Measurements from ENCODE around the gene A1BG.
"Not testable (repeated sequence)": the region's sequence is repeated elsewhere in the genome, so short reads cannot be mapped to it uniquely, and the experiment has no call there.

Gene A1BG

DNA sequence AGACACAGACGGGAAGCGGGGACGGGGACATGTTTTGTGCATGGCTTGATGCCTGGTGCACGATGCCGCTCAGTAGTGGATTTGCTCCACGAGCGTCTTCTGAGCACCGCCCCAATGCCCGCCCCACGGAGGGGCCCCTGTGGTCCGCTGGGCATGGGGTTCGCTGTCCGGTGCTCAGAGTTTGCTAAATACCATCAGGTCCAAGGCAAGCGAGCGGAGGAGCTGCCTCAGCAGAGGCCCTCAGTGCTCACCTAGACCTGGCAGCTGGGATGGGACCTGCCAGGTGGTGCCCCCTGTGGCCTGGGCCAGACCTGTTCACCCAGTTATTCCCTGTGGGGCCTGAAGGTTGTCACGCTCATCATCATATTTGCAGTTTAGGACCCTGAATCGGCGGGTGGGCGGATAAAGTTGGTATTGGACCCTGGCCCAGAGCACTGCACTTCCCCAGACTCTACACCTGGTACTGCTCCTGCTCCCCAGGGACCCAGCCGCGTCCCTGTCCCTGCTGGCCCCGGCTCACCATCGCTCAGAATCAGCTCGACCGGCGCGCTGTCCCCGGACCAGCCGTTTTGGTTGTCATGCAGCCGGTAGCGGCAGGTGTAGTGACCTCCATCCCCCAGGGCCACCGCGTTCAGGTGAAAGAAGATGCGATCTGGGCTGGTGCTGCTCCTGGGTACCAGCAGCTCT is 2.3 kb downstream of the A1BG start:
- Histone ChIP-seq H3K27ac (ENCODE audit: insufficient read depth, low read length, poor library complexity, severe bottlenecking) (no peak overlapping the region), H3K4me1 (ENCODE audit: control insufficient read depth, insufficient read depth, low read length, poor library complexity, severe bottlenecking) (peaks cover 8% of the 10 kb centered on the region), H3K9me3 (ENCODE audit: control insufficient read depth, low read length) (no peaks in the 10 kb centered on the region), H3K36me3 (ENCODE audit: control insufficient read depth, insufficient read depth, low read length) (no peaks in the 10 kb centered on the region), H3K27me3 (replicated peaks; ENCODE audit: control insufficient read depth, insufficient read depth, low read length, poor library complexity, severe bottlenecking) (no peaks in the 10 kb centered on the region), H3K4me3 (ENCODE audit: insufficient read depth, low read depth, low read length, poor library complexity, severe bottlenecking) (no peak overlapping the region)
- DNase-seq, result no peak

DNA sequence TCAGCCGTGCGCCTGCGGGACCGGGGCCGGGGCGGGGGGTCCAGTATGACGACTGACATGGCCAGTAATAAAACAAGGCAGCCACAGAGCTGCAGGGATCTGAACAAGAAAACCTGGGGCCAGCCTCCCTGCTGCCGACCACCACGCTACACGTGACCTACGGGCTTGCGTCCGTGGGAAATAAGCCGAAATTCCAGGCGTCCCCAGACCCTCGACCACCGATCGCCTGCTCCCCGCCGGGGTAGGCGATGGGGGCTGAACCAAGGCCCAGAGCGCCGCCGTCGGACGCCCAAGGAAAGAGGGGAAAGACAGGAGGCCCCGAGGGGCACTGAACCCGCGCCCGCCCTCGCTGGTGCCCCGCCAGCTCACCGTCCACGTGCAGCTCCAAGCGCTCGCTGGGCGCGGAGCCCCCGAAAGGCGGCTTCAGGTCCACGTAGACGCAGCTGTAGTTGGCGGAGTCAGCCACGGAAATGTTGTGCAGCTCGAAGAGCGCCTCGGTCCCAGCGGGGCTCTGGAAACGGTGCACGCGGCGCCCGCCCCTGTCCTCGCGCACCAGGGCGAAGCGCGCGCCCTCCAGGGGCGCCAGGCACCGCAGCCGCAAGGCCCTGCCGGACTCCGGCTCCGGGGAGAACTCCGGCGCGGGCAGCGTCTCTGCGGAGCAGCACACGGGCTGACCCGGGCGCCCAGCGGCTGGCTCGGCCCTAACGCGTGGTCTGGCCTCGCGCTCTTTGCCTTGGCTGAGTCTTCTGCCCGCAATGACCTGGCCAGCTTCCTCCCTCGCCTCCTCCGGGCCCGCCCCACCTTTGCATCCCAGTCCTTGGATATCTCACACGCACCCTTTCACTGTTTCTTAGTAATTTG is 3.1 kb downstream of the A1BG start:
- no peak overlapping the region for H3K27ac ChIP-seq (ENCODE audit: insufficient read depth, low read length, poor library complexity, severe bottlenecking)
- H3K36me3 ChIP-seq (ENCODE audit: control insufficient read depth, insufficient read depth, low read length), result no peaks in the 10 kb centered on the region
- H3K9me3 ChIP-seq (ENCODE audit: control insufficient read depth, low read length), result no peaks in the 10 kb centered on the region
- H3K27me3 ChIP-seq (replicated peaks; ENCODE audit: control insufficient read depth, insufficient read depth, low read length, poor library complexity, severe bottlenecking), result no peaks in the 10 kb centered on the region
- no peak overlapping the region for H3K4me3 ChIP-seq (ENCODE audit: insufficient read depth, low read depth, low read length, poor library complexity, severe bottlenecking)
- DNase-seq, result no peak
- H3K4me1 ChIP-seq (ENCODE audit: control insufficient read depth, insufficient read depth, low read length, poor library complexity, severe bottlenecking), result peaks cover 5% of the 10 kb centered on the region

DNA sequence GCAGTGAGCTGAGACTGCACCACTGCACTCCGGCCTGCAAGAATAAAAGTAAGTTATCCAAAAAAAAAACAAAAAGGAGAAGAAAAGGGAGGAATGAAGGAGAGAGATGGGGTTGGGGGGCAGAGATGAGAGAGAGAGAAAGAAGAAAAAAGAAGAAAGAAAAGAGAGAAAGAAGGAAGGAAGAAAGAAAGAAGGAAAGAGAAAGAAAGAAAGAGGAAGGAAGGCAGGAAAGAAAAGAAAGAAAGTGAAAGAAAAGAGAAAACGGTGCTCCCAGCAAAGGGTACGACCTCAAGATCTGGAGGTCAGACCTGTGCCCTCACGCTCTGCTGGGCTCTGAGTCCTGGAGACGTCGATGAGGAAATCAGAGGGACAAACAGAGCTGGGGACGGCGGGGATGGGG is 3.7 kb downstream of the A1BG start:
- H3K27me3 ChIP-seq (replicated peaks; ENCODE audit: control insufficient read depth, insufficient read depth, low read length, poor library complexity, severe bottlenecking), result no peaks in the 10 kb centered on the region

DNA sequence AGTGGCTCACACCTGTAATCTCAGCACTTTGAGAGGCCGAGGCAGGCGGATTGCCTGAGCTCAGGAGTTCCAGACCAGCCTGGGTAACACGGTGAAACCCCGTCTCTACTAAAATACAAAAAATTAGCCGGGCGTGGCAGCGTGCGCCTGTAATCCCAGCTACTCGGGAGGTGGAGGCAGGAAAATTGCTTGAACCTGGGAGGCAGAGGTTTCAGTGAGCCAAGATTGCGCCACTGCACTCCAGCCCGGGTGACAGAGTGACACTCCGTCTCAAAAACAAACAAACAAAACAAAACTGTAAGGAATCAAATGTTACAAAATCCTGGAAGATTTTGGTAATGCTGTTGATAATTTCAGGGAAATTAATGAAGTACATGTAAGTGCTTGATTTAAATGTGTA is 5.2 kb downstream of the A1BG start:
- H3K4me1 ChIP-seq (ENCODE audit: control insufficient read depth, insufficient read depth, low read length, poor library complexity, severe bottlenecking); H3K27me3 ChIP-seq (replicated peaks; ENCODE audit: control insufficient read depth, insufficient read depth, low read length, poor library complexity, severe bottlenecking); H3K9me3 ChIP-seq (ENCODE audit: control insufficient read depth, low read length); H3K36me3 ChIP-seq (ENCODE audit: control insufficient read depth, insufficient read depth, low read length); DNase-seq: not testable (repeated sequence)
- Histone ChIP-seq H3K27ac (ENCODE audit: insufficient read depth, low read length, poor library complexity, severe bottlenecking) (peak overlapping the region; percentile 41), H3K4me3 (ENCODE audit: insufficient read depth, low read depth, low read length, poor library complexity, severe bottlenecking) (peak overlapping the region; percentile 40)

More for the DNA sequence above, 3.7 kb downstream of the A1BG start:
- DNase-seq, result no peak
- no peak overlapping the region for H3K4me3 ChIP-seq (ENCODE audit: insufficient read depth, low read depth, low read length, poor library complexity, severe bottlenecking)
- no peaks in the 10 kb centered on the region for H3K36me3 ChIP-seq (ENCODE audit: control insufficient read depth, insufficient read depth, low read length)
- peaks cover 5% of the 10 kb centered on the region for H3K4me1 ChIP-seq (ENCODE audit: control insufficient read depth, insufficient read depth, low read length, poor library complexity, severe bottlenecking)
- H3K9me3 ChIP-seq (ENCODE audit: control insufficient read depth, low read length), result no peaks in the 10 kb centered on the region
- no peak overlapping the region for H3K27ac ChIP-seq (ENCODE audit: insufficient read depth, low read length, poor library complexity, severe bottlenecking)

DNA sequence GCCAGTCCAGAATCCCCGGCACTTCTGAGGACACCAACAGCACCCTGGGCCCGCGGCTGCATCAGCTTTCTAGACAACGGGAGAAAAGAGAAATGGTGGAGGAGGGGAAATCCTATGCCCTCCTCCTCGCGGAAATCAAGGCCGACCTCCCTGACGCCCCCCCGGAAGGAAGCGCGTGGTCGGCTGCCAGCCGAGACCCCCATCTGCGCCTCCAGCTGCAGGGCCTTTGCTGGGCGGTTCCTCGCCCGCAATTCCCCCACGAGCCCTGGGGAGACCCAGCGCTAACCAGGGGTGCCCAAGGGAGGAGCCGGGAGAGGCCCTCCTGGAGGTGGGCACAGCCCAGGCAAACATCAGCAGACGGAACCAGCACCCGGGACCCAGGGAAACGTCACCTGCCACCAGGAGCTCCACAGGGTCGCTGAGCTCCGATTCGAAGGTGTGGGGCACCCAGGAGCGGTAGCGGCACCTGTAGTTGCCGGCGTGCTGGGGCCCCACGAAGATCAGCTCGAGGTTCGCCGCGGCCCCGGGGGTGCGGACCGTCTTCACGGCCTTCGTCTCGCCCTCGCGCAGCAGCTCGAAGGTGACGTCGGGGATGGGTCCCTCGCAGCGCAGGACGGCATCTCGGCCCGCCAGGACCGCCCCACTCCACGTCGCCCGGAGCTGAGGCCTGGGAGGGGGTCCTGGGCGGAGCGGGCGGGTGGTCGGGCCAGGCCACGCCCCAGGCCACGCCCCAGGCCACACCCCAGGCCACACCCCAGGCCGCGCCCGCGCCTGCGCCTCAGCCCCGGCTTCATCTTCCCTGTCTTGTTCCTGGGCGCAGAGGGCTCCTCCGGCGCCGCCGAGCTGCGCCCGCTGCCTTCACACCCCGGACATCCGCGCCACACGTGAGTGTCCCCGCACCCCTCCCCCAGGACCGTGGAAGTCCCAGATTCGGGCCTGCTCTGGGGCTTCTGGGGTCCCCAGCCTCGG is 6.0 kb downstream of the A1BG start:
- peak; percentile 50 to 68 (median 63) for DNase-seq
- H3K9me3 ChIP-seq (ENCODE audit: control insufficient read depth, low read length), result no peaks in the 10 kb centered on the region
- H3K27ac ChIP-seq (ENCODE audit: insufficient read depth, low read length, poor library complexity, severe bottlenecking), result peak overlapping the region; percentile 64
- peak overlapping the region; percentile 52 for H3K4me3 ChIP-seq (ENCODE audit: insufficient read depth, low read depth, low read length, poor library complexity, severe bottlenecking)
- peaks cover 5% of the 10 kb centered on the region for H3K4me1 ChIP-seq (ENCODE audit: control insufficient read depth, insufficient read depth, low read length, poor library complexity, severe bottlenecking)
- H3K36me3 ChIP-seq (ENCODE audit: control insufficient read depth, insufficient read depth, low read length), result no peaks in the 10 kb centered on the region
- no peaks in the 10 kb centered on the region for H3K27me3 ChIP-seq (replicated peaks; ENCODE audit: control insufficient read depth, insufficient read depth, low read length, poor library complexity, severe bottlenecking)

DNA sequence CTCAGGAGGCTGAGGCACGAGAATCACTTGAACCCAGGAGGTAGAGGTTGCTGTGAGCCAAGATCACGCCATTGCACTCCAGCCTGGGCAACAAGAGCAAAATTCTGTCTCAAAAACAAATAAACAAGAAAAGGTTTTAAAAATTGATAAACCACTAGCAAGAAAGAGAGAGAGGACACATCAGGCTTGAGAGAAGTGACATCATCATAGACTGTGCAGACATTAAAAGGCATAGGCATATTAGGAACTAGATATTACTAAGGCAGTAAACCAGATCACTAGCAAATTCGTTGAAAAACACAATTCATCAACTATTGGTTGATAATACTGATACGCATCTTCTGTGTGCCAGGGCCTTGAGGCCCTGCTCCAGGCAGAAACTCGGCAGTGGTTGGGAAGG is 7.7 kb downstream of the A1BG start:
- no peak overlapping the region for H3K27ac ChIP-seq (ENCODE audit: insufficient read depth, low read length, poor library complexity, severe bottlenecking)
- no peaks in the 10 kb centered on the region for H3K27me3 ChIP-seq (replicated peaks; ENCODE audit: control insufficient read depth, insufficient read depth, low read length, poor library complexity, severe bottlenecking)
- H3K4me1 ChIP-seq (ENCODE audit: control insufficient read depth, insufficient read depth, low read length, poor library complexity, severe bottlenecking), result peaks cover 5% of the 10 kb centered on the region
- no peaks in the 10 kb centered on the region for H3K9me3 ChIP-seq (ENCODE audit: control insufficient read depth, low read length)
- DNase-seq, result no peak
- no peaks in the 10 kb centered on the region for H3K36me3 ChIP-seq (ENCODE audit: control insufficient read depth, insufficient read depth, low read length)
- no peak overlapping the region for H3K4me3 ChIP-seq (ENCODE audit: insufficient read depth, low read depth, low read length, poor library complexity, severe bottlenecking)

DNA sequence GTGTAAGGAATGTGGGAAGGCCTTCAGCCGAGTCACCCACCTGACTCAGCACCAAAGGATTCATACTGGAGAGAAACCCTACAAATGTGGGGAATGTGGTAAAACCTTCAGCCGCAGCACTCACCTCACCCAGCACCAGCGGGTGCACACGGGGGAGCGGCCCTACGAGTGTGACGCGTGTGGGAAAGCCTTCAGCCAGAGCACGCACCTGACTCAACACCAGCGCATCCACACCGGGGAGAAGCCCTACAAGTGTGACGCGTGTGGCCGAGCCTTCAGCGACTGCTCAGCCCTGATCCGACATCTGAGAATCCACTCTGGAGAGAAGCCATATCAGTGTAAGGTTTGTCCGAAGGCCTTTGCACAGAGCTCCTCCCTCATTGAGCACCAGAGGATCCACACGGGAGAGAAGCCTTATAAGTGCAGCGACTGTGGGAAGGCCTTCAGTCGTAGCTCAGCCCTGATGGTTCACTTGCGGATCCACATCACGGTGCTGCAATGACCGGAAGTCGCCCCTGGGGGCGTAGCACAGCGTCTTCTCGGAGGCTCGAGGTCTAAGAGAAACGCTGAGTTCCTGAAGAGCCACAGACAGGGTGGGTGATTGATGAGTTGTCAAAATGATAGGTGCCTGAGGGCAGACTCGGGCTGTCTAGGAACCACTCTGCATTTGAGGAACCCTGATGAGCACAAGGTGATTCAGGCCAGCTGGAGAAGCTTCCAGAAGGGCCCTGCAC is 14.3 kb downstream of the A1BG start:
- Histone ChIP-seq H3K27me3 (replicated peaks; ENCODE audit: control insufficient read depth, insufficient read depth, low read length, poor library complexity, severe bottlenecking) (no peaks in the 10 kb centered on the region), H3K9me3 (ENCODE audit: control insufficient read depth, low read length) (no peaks in the 10 kb centered on the region), H3K4me3 (ENCODE audit: insufficient read depth, low read depth, low read length, poor library complexity, severe bottlenecking) (no peak overlapping the region), H3K36me3 (ENCODE audit: control insufficient read depth, insufficient read depth, low read length) (peaks cover 20% of the 10 kb centered on the region), H3K4me1 (ENCODE audit: control insufficient read depth, insufficient read depth, low read length, poor library complexity, severe bottlenecking) (no peaks in the 10 kb centered on the region), H3K27ac (ENCODE audit: insufficient read depth, low read length, poor library complexity, severe bottlenecking) (no peak overlapping the region)
- no peak for DNase-seq

DNA sequence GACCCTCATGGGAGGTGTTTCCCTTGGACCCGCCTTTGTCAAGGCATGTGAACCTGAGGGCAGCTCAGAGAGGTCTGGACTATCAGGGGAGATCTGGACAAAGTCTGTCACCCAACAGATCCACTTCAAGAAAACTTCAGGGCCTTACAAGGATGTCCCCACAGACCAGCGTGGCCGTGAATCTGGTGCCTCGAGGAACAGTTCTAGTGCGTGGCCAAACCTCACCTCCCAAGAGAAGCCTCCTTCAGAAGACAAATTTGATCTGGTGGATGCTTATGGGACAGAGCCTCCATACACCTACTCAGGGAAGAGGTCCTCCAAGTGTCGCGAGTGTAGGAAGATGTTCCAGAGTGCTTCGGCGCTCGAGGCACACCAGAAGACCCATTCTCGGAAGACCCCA is 15.0 kb downstream of the A1BG start:
- Histone ChIP-seq H3K4me3 (ENCODE audit: insufficient read depth, low read depth, low read length, poor library complexity, severe bottlenecking) (no peak overlapping the region), H3K9me3 (ENCODE audit: control insufficient read depth, low read length) (no peaks in the 10 kb centered on the region), H3K4me1 (ENCODE audit: control insufficient read depth, insufficient read depth, low read length, poor library complexity, severe bottlenecking) (no peaks in the 10 kb centered on the region), H3K27me3 (replicated peaks; ENCODE audit: control insufficient read depth, insufficient read depth, low read length, poor library complexity, severe bottlenecking) (no peaks in the 10 kb centered on the region), H3K27ac (ENCODE audit: insufficient read depth, low read length, poor library complexity, severe bottlenecking) (no peak overlapping the region), H3K36me3 (ENCODE audit: control insufficient read depth, insufficient read depth, low read length) (peaks cover 20% of the 10 kb centered on the region)
- DNase-seq, result no peak

DNA sequence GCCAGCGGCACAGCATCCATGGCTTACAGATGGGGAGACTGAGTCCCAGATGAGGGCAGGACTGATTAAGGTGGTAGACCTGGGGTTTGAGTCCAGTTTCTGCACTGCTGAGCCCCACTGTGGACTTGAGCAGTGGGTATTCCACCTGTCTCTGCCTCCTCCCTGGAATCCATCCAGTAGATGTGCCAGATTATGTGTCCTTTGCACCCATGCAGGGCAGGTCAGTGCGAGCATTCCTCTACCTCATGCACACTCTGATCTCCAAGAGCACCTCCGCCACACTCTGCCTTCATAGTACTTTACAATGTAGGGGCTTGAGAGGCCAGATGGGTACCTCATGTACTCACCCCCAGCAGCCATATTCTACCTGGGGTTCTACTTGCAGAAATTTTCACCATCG is 16.5 kb downstream of the A1BG start:
- Histone ChIP-seq H3K27ac (ENCODE audit: insufficient read depth, low read length, poor library complexity, severe bottlenecking) (no peak overlapping the region), H3K4me3 (ENCODE audit: insufficient read depth, low read depth, low read length, poor library complexity, severe bottlenecking) (no peak overlapping the region), H3K36me3 (ENCODE audit: control insufficient read depth, insufficient read depth, low read length) (peaks cover 20% of the 10 kb centered on the region), H3K27me3 (replicated peaks; ENCODE audit: control insufficient read depth, insufficient read depth, low read length, poor library complexity, severe bottlenecking) (no peaks in the 10 kb centered on the region), H3K9me3 (ENCODE audit: control insufficient read depth, low read length) (no peaks in the 10 kb centered on the region), H3K4me1 (ENCODE audit: control insufficient read depth, insufficient read depth, low read length, poor library complexity, severe bottlenecking) (no peaks in the 10 kb centered on the region)
- no peak for DNase-seq
